Muscle of back (tissue), 11 donors: ENCODE results near the gene GALNT12. TPM values are rescaled to one million over a fixed set of nuclear protein-coding genes. Genes with fewer than 3 reads are reported as not detected.
A peak's percentile ranks its signal among the peaks of the same experiment; 100 is the strongest.

Experiments used
- DNase-seq, 3 donors: peaks; one replicate each; pipeline versions ENCODE4 v3.0.0 to v3.0.0-alpha.2; 2013
- polyA plus RNA-seq, 10 donors: library from polyadenylated mRNA; unstranded; fragments of 120-200 nt; gene quantifications; one replicate each; pipeline ENCODE4 v1.2.1, GENCODE V29; 2013; ENCODE audit not compliant: insufficient read length in 10 of 10

The GALNT12 gene
- polyA plus RNA-seq, 10 donors: 2.3 to 6.4 (median 2.7) TPM

DNA sequence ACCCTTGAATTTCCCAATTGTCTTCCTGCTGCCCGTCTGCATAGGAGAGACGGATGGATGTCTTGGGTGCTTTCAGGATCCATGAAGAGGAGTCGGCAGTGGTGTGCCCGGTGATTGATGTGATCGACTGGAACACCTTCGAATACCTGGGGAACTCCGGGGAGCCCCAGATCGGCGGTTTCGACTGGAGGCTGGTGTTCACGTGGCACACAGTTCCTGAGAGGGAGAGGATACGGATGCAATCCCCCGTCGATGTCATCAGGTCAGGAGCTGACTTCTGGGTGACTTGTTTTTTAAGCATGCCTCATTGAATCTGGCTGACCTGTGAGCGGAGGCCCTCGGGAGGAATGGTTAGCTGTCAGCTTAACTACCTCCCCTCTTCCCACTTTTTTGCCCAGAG, 24.2 kb downstream of the GALNT12 start:
- DNase-seq: no peak

DNA sequence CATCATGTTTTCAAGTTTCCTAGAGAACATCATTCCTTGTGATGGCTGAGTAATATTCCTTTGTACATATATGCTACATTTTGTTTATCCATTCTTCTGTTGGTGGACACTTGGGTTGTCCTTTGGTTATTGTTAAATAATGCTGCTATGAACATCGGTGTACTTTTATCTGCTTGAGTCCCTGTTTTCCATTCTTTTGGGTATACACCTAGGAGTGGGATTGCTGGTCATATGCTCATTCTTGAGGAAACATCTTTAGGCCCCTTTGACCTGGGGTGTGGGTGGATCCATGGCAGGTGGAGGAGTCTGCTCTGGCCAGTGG, 25.3 kb downstream of the GALNT12 start:
- no peak for DNase-seq

DNA sequence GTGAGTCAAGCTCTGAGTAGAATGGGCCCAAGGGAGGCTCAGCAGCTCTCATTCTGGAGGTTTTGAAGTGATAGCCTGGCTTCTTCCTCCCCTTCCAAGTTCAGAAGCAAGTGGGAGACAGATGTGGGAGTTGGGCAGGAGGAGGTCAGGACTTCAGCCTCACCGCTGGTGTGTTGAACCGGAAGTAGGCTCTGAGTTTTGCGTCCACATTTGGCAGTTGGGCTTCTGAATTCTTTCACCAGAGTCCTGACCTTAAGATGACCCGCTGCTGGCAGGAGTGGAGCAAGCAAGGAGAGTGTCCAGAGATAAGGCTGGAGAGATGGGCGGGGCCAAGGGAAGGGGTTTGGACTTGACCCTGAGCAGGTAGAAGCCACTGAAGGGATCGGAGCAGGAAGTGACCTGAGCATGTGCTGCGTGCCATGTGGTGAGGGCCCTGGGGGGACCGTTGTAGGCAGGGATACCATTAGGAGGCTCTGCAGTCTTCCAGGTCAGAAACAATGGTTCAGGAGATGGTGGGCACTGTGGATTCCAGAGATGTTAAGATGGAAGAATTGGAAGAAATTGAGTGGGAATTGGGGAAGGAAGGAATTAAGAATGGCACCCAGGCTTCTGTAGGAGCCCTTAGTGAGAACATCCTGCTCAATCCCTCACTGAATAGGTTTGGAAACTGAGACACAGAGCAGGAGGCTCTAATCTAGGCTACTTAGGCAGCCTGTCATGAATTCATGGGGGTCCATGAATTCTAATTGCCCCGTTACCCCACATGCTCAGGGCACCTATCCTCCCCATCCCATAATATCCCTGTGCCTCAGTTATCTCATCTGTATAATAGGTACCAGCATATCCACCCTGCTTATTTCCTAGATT, 25.9 kb downstream of the GALNT12 start:
- DNase-seq: no peak

DNA sequence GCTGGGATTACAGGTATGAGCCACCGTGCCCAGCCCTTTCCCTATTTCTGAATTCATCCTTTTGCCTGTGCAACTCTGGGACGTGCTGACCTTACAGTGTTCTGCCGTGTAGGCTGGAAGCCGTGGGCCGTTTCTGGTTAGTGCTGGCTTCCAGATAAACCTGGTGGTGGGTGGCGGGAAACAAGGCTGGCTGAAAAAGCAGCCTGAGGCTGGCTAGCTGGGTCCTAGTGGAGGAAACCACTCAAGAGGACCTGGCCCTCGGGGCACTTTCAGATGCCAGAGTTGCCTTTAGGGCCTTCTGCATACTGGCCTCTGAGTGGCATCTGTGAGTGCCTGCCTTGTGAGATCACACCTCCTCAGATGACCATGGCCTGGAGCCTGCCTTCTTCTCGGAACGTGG, 26.9 kb downstream of the GALNT12 start:
- DNase-seq: no peak

DNA sequence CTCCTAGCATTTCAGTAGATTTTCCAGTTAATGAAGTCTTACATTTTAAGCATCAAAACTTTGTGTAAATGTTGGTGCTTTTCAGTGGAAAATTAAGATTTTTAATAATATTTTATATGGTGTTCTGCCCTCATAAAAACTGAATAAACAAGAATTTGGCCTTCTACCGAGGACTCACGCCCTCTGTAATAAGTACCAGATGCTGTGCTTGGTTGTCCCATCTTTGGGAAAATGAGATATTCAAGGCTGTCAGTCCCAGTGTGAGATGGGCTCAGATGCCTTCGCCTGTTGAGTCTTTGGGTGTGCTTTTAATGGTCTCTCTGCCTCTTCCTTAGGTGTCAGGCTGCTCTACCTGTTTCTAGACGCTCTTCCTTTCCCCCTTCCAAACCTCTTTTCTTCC, 28.7 kb downstream of the GALNT12 start:
- no peak for DNase-seq

DNA sequence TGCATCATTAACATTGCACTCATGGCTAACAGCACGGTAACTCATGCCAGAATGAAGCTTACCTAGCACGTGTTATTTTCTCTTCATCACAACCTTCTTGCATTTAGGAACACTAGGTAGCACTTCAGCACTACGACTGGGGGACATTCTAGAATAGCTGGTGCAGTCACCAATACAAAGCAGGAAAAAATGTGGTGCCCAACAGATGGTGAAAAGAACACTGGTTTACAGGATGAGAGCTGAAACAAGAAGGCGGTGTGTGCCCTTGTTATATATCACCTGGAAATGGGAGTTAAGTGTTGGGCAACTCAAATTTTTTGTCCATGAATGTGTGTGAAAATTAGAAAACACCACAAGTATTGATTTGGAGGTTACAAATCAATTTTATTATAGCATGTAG, 30.0 kb downstream of the GALNT12 start:
- DNase-seq: no peak

DNA sequence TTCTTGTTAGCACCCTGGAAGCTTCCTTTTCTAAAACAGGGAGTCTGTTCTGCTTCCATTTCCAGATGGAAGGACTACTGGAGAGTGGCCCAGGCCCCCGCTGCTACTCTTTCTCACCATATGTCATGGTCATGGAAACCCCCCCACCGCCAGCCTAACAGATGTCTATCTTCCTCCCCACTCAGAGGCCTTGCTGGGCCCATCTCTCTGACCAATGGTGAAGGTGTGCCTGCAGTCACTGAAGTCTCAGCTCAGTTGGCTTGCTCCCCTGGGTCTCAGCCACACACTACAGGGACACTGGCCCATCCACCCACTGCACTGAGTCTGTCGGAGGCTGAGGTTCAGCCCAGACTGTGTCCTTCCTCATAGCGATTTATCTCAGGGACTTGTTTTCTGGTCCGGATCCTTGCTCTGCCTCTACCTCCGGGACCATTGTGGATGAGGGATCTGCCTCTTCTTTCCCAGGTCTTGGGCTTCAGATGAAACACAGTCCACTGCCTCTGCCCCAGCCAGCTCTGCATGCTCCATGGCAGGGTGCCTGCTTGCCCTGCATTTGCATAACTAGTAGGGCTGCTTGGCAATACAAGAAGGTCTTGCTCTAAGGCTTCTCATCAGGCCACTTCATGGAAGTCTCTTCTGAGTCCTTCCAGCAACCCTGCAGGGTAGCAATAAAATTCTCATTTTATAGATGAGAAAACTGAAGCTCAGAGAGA, 30.8 kb downstream of the GALNT12 start:
- DNase-seq: no peak

DNA sequence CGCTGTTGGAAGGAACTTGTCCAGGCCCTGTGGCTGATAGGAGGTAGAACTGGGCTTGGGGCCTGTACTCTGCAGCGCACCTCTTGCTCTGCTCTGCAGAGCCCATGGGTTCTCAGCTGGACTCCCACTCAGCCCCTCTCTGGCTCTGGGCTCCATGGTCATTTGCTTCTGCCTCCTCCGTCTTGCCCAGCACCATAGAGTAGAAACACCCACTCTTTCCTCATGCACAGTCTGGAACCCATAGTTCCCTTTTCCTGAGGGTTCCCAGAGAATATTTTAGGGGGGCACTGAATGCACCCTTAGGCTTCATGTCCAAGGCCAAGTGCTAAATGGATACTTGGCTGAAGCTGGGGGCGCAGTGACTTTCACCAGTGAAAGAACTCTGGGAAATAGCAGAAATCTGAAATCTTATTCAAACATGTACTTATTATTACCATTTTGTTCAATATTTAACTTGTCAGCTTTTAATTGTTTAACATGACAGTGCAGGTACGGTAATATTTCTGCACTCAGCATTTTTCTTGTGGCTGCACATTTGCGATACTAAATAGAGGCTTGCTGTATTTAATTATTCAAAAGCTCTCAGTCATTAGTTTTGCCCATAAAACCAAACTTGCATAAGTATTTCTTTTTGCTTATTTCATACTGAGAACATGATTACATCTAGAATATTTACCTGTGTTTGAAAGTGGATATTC, 31.5 kb downstream of the GALNT12 start:
- DNase-seq: no peak

DNA sequence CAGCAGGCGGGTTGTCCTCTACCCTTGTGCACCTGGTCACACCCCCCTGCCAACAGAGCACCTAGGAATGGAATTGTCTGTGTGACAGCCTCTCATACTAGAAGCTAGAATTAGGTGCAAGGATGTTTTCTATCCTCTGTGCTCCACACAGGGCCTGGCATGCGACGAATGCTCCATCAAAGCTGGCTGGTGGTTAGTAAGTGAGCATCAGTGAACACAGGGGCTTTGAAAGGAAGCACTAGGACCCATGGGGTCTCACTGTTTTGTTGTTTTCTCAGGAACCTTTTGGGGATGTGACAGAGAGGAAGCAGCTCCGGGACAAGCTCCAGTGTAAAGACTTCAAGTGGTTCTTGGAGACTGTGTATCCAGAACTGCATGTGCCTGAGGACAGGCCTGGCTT, 32.3 kb downstream of the GALNT12 start:
- DNase-seq: no peak

DNA sequence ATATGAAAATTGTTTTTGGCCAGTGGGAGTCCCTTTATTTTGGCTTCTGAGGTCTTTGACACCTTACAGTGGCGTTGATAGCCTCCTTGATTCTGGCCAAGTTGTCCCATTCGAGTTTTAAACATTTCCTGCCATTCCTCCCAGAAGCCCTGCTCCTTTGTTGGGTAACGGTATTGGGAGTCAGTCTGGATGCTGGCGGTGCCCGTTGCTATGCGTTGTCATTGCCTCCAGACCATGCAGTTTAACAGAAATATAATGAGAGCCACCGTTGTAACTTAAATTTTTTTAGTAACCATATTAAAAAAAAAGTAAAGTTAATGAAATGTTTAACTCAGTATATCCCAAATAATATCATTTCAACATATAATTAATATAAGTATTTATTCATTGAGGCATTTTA, 35.0 kb downstream of the GALNT12 start:
- no peak for DNase-seq

DNA sequence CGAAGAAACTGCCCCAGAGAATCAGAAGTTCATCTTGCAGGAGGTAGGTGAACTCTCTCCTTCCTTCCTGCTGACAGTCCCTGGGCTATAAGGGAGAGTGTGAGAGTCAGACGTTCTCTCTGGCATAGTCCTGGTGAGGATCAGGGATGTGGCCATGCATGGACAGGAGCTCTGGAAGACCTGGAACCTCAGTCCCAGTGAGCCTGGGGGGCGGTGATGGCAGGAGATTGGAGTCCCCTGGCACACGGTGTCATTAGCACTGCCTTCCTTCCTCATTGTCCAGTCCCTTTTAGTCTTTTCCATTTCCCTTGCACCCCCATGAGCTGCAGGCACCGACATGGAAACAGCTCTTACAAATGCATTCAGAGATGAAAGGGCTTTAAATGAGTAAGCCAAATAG, 38.6 kb downstream of the GALNT12 start:
- no peak for DNase-seq

DNA sequence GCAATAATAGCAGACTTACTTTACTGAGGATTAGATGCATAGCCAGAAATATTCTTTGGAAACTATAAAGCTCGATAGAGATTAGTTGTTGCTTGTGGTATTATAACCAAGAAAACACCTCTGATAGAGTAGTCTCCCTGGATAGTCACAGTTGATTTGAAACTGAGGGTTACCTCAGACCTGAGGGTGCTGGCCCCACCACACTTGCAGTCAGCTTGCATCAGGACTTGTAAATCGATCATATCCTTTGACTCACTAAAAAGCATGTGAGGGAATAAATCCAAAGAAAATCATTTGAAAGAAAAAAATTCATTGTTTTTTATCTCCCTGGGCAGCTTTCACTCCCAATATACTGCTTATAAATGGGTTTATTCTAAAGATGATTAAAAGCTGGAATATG, 39.4 kb downstream of the GALNT12 start:
- no peak for DNase-seq

DNA sequence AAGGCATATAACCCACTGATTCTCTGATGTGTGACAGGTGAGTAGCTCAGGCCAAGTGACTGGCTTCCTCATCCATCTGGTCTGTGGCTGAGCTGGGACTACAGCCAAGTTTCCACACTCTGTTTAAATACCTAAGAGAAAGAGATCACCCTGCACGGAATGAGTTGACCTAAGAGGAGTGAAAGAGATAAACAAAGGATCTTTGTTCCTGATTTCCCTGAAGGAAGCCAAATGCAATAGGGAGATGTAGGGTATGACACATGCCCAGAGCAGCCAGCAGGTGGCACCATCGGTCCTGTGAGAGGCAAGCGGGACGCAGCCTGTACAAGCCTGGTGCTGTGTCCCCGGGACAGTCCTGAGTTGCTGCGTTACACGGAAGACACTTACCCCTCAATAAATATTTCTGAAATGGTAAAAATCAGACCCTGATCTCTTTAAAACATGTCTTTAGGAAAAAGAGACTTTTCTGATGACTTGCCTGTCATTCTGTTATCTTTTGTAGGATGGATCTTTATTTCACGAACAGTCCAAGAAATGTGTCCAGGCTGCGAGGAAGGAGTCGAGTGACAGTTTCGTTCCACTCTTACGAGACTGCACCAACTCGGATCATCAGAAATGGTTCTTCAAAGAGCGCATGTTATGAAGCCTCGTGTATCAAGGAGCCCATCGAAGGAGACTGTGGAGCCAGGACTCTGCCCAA, 41.1 kb downstream of the GALNT12 start:
- DNase-seq: peak; percentile 81 to 91 (median 89)

DNA sequence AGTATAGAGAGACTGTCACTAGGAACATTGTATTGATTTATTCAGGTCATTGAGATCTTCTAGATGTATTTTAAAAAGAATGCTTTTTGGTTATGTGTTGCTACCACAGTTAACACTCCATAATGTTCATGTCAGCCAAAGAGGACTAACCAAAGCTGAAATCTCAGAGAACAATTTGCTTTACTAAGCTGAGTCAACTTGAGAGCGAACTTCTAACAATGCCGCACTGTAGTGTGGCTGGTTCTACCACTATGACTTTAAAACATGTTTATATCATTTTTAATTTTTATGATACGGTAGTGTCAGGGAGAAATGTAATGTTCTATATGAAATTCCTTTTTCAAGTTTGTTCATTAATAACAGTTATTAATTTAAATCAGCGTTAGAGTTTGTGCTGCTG, 42.1 kb downstream of the GALNT12 start:
- no peak for DNase-seq

DNA sequence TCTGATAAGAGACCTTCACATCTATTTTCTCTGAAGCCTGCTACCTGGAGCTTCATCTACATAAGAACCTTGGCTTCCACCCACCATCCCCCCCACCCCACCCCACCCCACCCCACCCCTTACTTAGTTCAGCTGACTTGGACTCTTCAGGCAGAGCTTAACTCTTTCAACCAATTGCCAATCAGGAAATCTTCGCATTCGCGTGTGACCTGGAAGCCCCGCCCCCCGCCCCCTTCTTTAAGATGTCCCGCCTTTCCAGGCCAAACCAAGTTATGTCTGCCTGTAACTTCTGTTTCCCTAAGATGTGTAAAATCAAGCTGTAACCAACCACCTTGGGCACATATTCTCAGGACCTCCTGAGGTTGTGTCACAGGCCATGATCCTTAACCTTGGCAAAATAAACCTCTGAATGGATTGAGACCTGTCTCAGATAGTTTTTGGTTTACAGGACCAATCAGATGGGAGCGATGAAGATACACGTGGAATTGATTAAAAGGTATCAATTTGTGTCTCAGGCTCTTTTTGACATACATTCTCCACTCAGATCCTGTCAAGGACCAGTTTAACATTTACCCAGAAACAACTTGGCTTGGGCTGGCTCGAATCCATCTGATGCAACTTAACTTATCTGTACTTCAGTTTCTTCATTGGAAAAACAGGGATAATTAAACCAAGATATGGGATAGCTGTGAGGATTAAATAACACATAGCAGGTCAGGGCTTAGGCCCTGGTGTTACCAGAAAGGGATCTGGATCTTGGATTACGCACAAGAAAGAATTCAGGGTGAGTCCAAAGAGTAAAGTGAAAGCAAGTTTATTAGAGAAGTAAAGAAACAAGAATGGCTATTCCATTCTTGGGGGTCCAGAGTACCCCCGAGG, 43.6 kb downstream of the GALNT12 start:
- no peak for DNase-seq

DNA sequence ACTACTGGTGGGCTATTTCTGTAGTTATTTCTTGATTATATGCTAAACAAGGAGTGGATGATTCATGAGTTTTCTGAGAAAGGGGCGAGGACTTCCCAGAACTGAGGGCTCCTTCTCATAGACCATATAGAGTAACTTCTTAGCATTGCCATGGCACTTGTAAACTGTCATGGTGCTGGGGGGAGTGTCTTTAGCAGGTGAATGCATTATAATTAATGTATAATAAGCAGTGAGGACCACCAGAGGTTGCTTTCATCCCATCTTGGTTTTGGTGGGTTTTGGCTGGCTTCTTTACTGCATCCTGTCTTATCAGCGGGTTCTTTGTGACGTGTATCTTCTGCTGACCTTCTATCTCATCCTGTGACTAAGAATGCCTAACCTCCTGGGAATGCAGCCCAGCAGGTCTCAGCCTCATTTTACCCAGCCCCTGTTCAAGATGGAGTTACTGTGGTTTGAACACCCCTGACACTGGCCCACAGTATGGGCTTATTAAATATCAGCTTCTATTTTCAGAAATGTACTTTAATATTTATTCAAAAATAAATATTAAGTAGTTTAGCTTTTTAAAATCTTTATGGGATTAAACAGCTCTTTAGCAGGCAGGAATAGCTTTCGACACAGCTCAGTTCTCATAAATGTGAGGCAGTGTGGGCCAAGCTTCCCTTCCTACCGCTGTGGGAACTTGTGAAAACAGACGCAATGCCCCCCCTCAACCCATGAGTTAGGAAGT, 44.4 kb downstream of the GALNT12 start:
- DNase-seq: no peak

DNA sequence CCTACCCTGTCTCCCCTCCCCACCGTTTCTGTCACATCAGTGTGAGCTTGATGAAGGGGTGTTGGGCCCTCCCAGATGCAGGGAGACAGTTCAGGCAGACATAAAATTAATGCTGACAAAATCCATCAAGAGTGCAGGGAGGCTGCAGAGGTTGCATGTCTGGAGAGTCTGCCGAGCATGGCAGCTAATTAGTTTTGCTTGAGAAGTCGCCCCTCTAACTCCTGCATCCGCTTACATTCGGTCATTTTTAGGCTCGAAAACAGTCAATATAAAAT, 44.9 kb downstream of the GALNT12 start:
- no peak for DNase-seq

DNA sequence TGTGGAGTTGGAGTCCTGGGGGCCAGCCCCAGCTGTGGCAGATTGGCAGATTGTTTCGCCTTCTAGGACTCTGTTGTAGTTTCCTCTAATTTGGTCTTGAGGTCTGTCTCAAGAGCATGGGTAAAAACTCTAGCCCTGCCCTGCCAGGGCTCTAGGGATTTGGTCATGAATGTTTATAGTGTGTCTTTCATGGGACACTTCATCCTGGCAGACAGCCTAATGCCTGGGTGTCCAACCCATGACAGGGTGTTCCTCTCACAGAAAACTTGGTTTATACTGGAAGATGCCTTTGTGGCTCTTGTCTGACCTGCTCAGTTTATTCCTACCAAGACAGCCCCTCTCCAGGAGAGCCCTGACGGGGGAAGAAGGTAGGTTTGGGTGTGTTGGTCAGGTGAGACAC, 45.5 kb downstream of the GALNT12 start:
- no peak for DNase-seq

DNA sequence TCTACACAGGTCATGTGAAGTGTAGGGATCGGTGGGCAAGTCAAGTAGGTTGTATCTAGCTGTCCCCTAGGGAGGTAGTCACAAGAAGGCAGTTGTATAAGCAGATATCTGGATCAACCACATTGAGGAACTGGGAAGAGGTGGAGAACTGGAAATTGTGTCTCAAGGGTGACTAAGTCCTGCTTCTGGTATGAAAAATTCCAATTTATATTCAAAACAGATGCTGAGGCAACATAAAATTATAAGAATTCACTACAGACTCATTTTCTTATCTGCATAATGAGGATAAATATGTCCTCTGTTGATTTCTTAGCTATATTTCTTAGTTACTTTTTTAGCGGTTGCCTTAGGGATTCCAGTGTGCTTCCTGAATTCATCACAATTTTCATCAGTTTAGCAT, 46.8 kb downstream of the GALNT12 start:
- peak in 1 of 3 donors; percentile 86 for DNase-seq

DNA sequence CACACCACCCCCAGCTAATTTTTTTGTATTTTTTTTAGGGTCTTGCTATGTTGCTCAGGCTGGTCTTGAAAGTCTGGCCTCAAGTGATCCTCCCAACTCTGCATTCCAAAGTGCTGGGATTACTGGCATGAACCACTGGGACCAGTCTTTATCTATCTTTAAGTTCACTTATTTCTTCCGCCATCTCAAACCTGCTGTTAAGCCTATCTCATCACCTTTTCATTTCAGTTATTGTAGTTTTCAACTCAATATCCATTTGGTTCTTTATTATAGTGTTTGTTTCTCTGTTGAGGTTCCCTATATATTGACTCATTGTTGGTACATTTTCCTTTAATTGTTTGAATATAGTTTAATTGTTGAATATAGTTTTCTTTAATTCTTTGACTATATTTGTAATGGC, 48.1 kb downstream of the GALNT12 start:
- DNase-seq: no peak

DNA sequence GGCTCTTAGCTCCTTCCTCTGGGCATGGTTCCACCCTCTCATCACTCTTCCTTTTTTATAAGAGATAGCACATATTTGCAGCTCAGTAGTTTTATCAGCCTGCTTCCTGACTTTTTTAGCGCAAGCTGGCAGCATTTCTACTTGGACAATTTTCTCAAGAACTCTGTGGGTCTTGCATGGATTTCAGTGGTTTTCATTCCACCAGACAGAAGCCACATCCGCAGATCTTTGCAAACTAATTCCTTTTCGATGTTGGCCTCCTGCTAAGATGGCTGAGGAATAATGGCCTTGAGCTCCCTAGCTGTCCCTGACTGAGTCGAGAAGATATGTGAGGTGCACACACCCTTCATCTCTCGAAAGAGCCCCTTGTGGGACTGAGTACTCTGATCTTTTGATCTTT, 49.5 kb downstream of the GALNT12 start:
- DNase-seq: peak in 1 of 3 donors; percentile 67
